SK-N-SH treated with all-trans-retinoic acid at 6 μM for 48 hours (cell line): Measurements from ENCODE around the gene PTDSS2.

ENCODE experiments used
- ARNTL ChIP-seq: fragments of 450-650 bp; formaldehyde crosslinking; IDR thresholded peaks from 2 replicates; pipeline ENCODE4 v1.5.0; 2020; ENCODE audit warnings: low read depth, mild to moderate bottlenecking, moderate library complexity, borderline replicate concordance
- BACH2 ChIP-seq: fragments of 250-450 bp; sonication (Bioruptor Pico); IDR thresholded peaks from 2 replicates; pipeline ENCODE4 v1.9.0; 2021; ENCODE audit warnings: mild to moderate bottlenecking, borderline replicate concordance
- CSDC2 ChIP-seq: fragments of 250-450 bp; sonication (Bioruptor Pico); IDR thresholded peaks from 2 replicates; pipeline ENCODE4 v1.5.0; 2020; ENCODE audit warnings: mild to moderate bottlenecking, moderate library complexity
- ESRRG ChIP-seq: fragments of 250-450 bp; sonication (Bioruptor Pico); IDR thresholded peaks from 2 replicates; pipeline ENCODE4 v1.6.1; 2021; ENCODE audit warnings: mild to moderate bottlenecking
- GLIS3 ChIP-seq: fragments of 250-450 bp; sonication (Bioruptor Pico); IDR thresholded peaks from 2 replicates; pipeline ENCODE4 v1.5.0; 2020; ENCODE audit warnings: mild to moderate bottlenecking, moderate library complexity
- RARB ChIP-seq: fragments of 250-450 bp; sonication (Bioruptor Pico); IDR thresholded peaks from 2 replicates; pipeline ENCODE4 v1.8.0; 2021; ENCODE audit warnings: mild to moderate bottlenecking, moderate library complexity
- SNAI2 ChIP-seq: fragments of 250-450 bp; sonication (Bioruptor Pico); IDR thresholded peaks from 2 replicates; pipeline ENCODE4 v1.5.0; 2020; ENCODE audit warnings: mild to moderate bottlenecking, moderate library complexity
- TOX ChIP-seq: fragments of 250-450 bp; sonication (Bioruptor Pico); IDR thresholded peaks from 2 replicates; pipeline ENCODE4 v1.8.0; 2021; ENCODE audit warnings: mild to moderate bottlenecking, moderate library complexity, borderline replicate concordance
- ZFP3 ChIP-seq: fragments of 250-450 bp; sonication (Bioruptor Pico); IDR thresholded peaks from 2 replicates; pipeline ENCODE4 v1.5.0; 2020; ENCODE audit warnings: mild to moderate bottlenecking, moderate library complexity
- ZFP30 ChIP-seq: fragments of 450-650 bp; formaldehyde crosslinking; IDR thresholded peaks from 2 replicates; pipeline ENCODE4 v1.5.0; 2022; ENCODE audit warnings: mild to moderate bottlenecking, moderate library complexity
- ZNF8 ChIP-seq: fragments of 450-650 bp; formaldehyde crosslinking; IDR thresholded peaks from 2 replicates; pipeline ENCODE4 v1.5.0; 2020; ENCODE audit warnings: mild to moderate bottlenecking, moderate library complexity
- TF ChIP-seq, protein P1 (sequence below): fragments of 250-450 bp; sonication (Bioruptor Pico); IDR thresholded peaks from 2 replicates; pipeline ENCODE4 v1.5.1; 2021; ENCODE audit warnings: mild to moderate bottlenecking, moderate library complexity
- TF ChIP-seq, protein P2 (sequence below): fragments of 250-450 bp; sonication (Bioruptor Pico); IDR thresholded peaks from 2 replicates; pipeline ENCODE4 v1.8.0; 2020; ENCODE audit warnings: mild to moderate bottlenecking, moderate library complexity, borderline replicate concordance
- TF ChIP-seq, protein P3 (sequence below): fragments of 250-450 bp; sonication (Bioruptor Pico); IDR thresholded peaks from 2 replicates; pipeline ENCODE4 v1.5.1; 2020; ENCODE audit warnings: low read depth, mild to moderate bottlenecking, moderate library complexity

DNA sequence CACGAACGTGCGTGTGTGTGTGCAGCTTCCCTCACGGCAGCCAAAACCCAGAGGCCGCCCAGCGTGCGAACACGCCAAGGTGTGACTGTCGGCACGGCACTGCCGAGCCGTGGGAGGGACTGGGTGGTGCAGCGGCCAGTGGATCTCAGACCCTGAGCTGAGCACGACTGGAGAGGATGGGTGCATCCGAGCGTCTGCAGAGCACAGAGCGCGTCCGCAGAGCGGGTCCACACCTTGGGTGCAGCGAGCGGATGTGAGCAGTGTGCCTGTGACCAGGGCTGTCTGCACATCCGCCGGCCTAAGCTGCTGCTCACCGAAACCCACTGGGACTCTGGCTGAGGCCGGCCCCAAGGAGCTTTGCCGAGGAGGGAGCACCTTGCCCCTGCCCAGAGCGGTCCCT is 22.7 kb downstream of the PTDSS2 start:
- TF ChIP-seq ESRRG (CRISPR knock-in tag) (no peak), CSDC2 (CRISPR knock-in tag) (no peak), SNAI2 (CRISPR knock-in tag) (no peak), RARB (CRISPR knock-in tag) (no peak), ZFP3 (CRISPR knock-in tag) (no peak), ZNF8 (CRISPR knock-in tag) (no peak), BACH2 (CRISPR knock-in tag) (no peak), ARNTL (CRISPR knock-in tag) (no peak), GLIS3 (CRISPR knock-in tag) (no peak), TOX (CRISPR knock-in tag) (no peak), ZFP30 (no peak)
- TF ChIP-seq, protein P1, sequence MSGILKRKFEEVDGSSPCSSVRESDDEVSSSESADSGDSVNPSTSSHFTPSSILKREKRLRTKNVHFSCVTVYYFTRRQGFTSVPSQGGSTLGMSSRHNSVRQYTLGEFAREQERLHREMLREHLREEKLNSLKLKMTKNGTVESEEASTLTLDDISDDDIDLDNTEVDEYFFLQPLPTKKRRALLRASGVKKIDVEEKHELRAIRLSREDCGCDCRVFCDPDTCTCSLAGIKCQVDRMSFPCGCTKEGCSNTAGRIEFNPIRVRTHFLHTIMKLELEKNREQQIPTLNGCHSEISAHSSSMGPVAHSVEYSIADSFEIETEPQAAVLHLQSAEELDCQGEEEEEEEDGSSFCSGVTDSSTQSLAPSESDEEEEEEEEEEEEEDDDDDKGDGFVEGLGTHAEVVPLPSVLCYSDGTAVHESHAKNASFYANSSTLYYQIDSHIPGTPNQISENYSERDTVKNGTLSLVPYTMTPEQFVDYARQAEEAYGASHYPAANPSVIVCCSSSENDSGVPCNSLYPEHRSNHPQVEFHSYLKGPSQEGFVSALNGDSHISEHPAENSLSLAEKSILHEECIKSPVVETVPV = no peak
- TF ChIP-seq, protein P2, sequence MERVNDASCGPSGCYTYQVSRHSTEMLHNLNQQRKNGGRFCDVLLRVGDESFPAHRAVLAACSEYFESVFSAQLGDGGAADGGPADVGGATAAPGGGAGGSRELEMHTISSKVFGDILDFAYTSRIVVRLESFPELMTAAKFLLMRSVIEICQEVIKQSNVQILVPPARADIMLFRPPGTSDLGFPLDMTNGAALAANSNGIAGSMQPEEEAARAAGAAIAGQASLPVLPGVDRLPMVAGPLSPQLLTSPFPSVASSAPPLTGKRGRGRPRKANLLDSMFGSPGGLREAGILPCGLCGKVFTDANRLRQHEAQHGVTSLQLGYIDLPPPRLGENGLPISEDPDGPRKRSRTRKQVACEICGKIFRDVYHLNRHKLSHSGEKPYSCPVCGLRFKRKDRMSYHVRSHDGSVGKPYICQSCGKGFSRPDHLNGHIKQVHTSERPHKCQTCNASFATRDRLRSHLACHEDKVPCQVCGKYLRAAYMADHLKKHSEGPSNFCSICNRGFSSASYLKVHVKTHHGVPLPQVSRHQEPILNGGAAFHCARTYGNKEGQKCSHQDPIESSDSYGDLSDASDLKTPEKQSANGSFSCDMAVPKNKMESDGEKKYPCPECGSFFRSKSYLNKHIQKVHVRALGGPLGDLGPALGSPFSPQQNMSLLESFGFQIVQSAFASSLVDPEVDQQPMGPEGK (CRISPR knock-in tag) = no peak
- TF ChIP-seq, protein P3, sequence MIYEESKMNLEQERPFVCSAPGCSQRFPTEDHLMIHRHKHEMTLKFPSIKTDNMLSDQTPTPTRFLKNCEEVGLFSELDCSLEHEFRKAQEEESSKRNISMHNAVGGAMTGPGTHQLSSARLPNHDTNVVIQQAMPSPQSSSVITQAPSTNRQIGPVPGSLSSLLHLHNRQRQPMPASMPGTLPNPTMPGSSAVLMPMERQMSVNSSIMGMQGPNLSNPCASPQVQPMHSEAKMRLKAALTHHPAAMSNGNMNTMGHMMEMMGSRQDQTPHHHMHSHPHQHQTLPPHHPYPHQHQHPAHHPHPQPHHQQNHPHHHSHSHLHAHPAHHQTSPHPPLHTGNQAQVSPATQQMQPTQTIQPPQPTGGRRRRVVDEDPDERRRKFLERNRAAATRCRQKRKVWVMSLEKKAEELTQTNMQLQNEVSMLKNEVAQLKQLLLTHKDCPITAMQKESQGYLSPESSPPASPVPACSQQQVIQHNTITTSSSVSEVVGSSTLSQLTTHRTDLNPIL (CRISPR knock-in tag) = no peak
